Natural killer cell (primary cell): ENCODE data around the gene SLC7A7. TPM values are rescaled to one million over a fixed set of nuclear protein-coding genes. Genes with fewer than 3 reads are reported as not detected.

Experiments
- ATAC-seq, 3 donors: fragments of 150-1000 bp in 2 of 3; fragments of 200-7000 bp in 1 of 3; cut with Tn5 transposase; 1 replicate in 1 of 3; 2 replicates in 2 of 3; pipeline ENCODE4 v1.10.0; 2021; ENCODE audit warnings: mild to moderate bottlenecking in 2 of 3, moderate library complexity in 2 of 3
- DNase-seq, 2 donors: peaks; one replicate each; pipeline versions ENCODE4 v3.0.0 to v3.0.0-alpha.2; 2013 to 2021; ENCODE audit warnings: mixed read lengths in 1 of 2
- H3K27ac ChIP-seq: one replicate; pipeline ENCODE4 v1.5.1; 2013; ENCODE audit warnings: mild to moderate bottlenecking, low read length
- H3K27me3 ChIP-seq: one replicate; pipeline ENCODE4 v1.6.1; 2013; ENCODE audit warnings: low read length; ENCODE audit not compliant: control insufficient read depth, insufficient read depth
- H3K36me3 ChIP-seq: one replicate; pipeline ENCODE4 v1.6.1; 2013; ENCODE audit warnings: low read length; ENCODE audit not compliant: control insufficient read depth, insufficient read depth
- H3K4me1 ChIP-seq: one replicate; pipeline ENCODE4 v1.6.1; 2013; ENCODE audit warnings: low read length; ENCODE audit not compliant: control insufficient read depth, insufficient read depth
- H3K4me3 ChIP-seq: one replicate; pipeline ENCODE4 v1.5.1; 2013; ENCODE audit warnings: low read length
- H3K9me3 ChIP-seq: one replicate; pipeline ENCODE4 v1.6.1; 2013; ENCODE audit warnings: low read length; ENCODE audit not compliant: control insufficient read depth, insufficient read depth
- H3K27ac Mint-ChIP-seq, 2 donors: one replicate each; pipeline ENCODE4 v1.8.0; 2022; ENCODE audit warnings: mild to moderate bottlenecking in 2 of 2, mixed read lengths in 2 of 2, moderate library complexity in 1 of 2
- H3K27me3 Mint-ChIP-seq, 2 donors: one replicate each; pipeline ENCODE4 v1.8.0; 2022; ENCODE audit warnings: low read depth in 2 of 2, mixed read lengths in 2 of 2
- H3K36me3 Mint-ChIP-seq: one replicate; pipeline ENCODE4 v1.8.0; 2022; ENCODE audit warnings: mixed read lengths
- H3K4me1 Mint-ChIP-seq, 2 donors: one replicate each; pipeline ENCODE4 v1.8.0; 2022; ENCODE audit warnings: mixed read lengths in 2 of 2
- H3K4me3 Mint-ChIP-seq: one replicate; pipeline ENCODE4 v1.8.0; 2022; ENCODE audit warnings: mild to moderate bottlenecking, moderate library complexity, mixed read lengths
- H3K9me3 Mint-ChIP-seq, 2 donors: one replicate each; pipeline ENCODE4 v1.8.0; 2022; ENCODE audit warnings: mixed read lengths in 2 of 2
- WGBS: methylation state at CpG from one replicate; pipeline ENCODE4 v1.1.7; 2013; ENCODE audit warnings: missing lambda C conversion rate; ENCODE audit not compliant: insufficient coverage; 5-methylcytosine and 5-hydroxymethylcytosine counted together
- intact Hi-C: fragments of 100-400 bp; cut with micrococcal nuclease; formaldehyde crosslinking; loops from one replicate; pipeline ENCODE4 v1.14.2; 2022
- total RNA-seq, 4 donors: library from RNA; stranded (reverse); fragments of 120-200 nt in 1 of 4; gene quantifications; one replicate each; pipeline versions ENCODE4 v1.2.3 to v1.2.4, GENCODE V29; 2013 to 2022
- TF ChIP-seq, protein P1 (sequence below): fragments of 200-600 bp; IDR thresholded peaks from one replicate; pipeline ENCODE4 v1.8.0; 2022; ENCODE audit warnings: antibody characterized with exemption

The SLC7A7 gene
- total RNA-seq, 3 donors from 2014 or later (not counting 1 experiment from before 2014, with no cell fraction given) = 4.3 to 16.8 (median 9.6) TPM

- DNase-seq (peak in 1 of 2 donors; percentile 17), ATAC-seq (no peak)
- Histone ChIP-seq H3K36me3 (no peaks in the 10 kb centered on the region), H3K27me3 (no peaks in the 10 kb centered on the region), H3K4me1 (no peaks in the 10 kb centered on the region), H3K9me3 (no peaks in the 10 kb centered on the region), H3K27ac (no peak overlapping the region), H3K4me3 (no peak overlapping the region)
- Mint-ChIP-seq H3K27me3 (peaks cover 20 to 22% of the 10 kb centered on the region in 2 donors), H3K27ac (no peak overlapping the region), H3K4me1 (peaks cover 0 to 6% of the 10 kb centered on the region in 2 donors), H3K9me3 (no peaks in the 10 kb centered on the region), H3K4me3 (no peak overlapping the region), H3K36me3 (no peaks in the 10 kb centered on the region)
- TF ChIP-seq, protein P1, sequence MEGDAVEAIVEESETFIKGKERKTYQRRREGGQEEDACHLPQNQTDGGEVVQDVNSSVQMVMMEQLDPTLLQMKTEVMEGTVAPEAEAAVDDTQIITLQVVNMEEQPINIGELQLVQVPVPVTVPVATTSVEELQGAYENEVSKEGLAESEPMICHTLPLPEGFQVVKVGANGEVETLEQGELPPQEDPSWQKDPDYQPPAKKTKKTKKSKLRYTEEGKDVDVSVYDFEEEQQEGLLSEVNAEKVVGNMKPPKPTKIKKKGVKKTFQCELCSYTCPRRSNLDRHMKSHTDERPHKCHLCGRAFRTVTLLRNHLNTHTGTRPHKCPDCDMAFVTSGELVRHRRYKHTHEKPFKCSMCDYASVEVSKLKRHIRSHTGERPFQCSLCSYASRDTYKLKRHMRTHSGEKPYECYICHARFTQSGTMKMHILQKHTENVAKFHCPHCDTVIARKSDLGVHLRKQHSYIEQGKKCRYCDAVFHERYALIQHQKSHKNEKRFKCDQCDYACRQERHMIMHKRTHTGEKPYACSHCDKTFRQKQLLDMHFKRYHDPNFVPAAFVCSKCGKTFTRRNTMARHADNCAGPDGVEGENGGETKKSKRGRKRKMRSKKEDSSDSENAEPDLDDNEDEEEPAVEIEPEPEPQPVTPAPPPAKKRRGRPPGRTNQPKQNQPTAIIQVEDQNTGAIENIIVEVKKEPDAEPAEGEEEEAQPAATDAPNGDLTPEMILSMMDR = no peak
- intact Hi-C loops = no loop called here
- 17% methylated on average over 4 of the region's 4 CpGs for WGBS
These were observed 66.6 kb downstream of the SLC7A7 start for GRCh38 chr14:22748631-22749068.

DNA sequence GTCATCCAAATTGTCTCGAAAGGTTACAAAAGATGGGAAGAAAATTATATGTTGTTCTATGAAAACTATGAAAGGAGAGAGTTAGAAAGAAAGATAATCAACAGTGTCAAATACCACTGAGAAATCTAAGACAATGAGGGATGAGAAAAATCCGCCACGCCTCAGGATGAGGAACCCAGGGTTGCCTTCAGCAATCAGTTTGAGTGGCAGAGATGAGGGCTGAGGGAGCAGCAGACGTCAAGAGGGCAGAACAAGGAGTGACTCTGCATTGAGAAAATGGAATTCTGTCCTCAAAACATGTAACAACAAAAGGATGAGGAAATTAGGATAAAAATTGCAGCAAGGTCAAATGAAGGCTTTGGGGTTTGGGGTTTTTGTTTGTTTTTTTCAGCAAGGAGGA lies 67.0 kb downstream of the SLC7A7 start:
- Histone ChIP-seq H3K27me3 (no peaks in the 10 kb centered on the region), H3K4me1 (no peaks in the 10 kb centered on the region), H3K9me3 (no peaks in the 10 kb centered on the region), H3K4me3 (no peak overlapping the region), H3K27ac (no peak overlapping the region), H3K36me3 (no peaks in the 10 kb centered on the region)
- DNase-seq (no peak), ATAC-seq (no peak)
- Mint-ChIP-seq H3K4me3 (no peak overlapping the region), H3K36me3 (no peaks in the 10 kb centered on the region), H3K27me3 (peaks cover 20 to 21% of the 10 kb centered on the region in 2 donors), H3K27ac (no peak overlapping the region), H3K9me3 (no peaks in the 10 kb centered on the region), H3K4me1 (peaks cover 0 to 6% of the 10 kb centered on the region in 2 donors)
- intact Hi-C loops = no loop called here
- WGBS = 64% methylated on average over 4 of the region's 4 CpGs
- TF ChIP-seq, protein P1 = no peak

DNA sequence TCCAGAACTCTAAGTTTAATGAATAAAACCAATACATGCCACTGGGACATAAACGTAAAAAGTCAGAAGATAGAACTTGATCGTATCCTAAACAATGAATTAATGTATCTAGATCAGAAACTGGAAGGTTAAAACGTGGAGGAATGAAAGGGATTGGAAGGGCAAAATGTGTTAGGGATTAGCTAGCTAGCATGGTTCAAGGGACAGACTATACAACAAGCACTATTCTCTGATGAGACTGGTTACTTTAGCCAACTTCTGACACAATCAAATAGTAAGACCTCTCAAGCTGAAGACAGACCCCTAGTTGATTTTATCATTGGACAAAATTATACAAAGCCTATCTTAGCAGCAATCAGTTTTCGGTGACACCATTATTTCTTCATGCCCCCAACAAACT lies 67.5 kb downstream of the SLC7A7 start:
- Histone ChIP-seq H3K4me3 (no peak overlapping the region), H3K27ac (no peak overlapping the region), H3K36me3 (no peaks in the 10 kb centered on the region), H3K27me3 (no peaks in the 10 kb centered on the region), H3K9me3 (no peaks in the 10 kb centered on the region), H3K4me1 (no peaks in the 10 kb centered on the region)
- no peak overlapping the region for H3K27ac Mint-ChIP-seq
- ATAC-seq (no peak), DNase-seq (no peak)
- H3K9me3 Mint-ChIP-seq = no peaks in the 10 kb centered on the region
- peaks cover 18 to 20% of the 10 kb centered on the region in 2 donors for H3K27me3 Mint-ChIP-seq
- TF ChIP-seq, protein P1 = no peak
- H3K36me3 Mint-ChIP-seq = no peaks in the 10 kb centered on the region
- H3K4me3 Mint-ChIP-seq = no peak overlapping the region
- intact Hi-C loops = no loop called here
- WGBS = 82% methylated on average over 3 of the region's 4 CpGs
- peaks cover 0 to 6% of the 10 kb centered on the region in 2 donors for H3K4me1 Mint-ChIP-seq

GRCh38 chr14:22740020-22740419 lies 75.2 kb downstream of the SLC7A7 start:
- Histone ChIP-seq H3K27me3 (no peaks in the 10 kb centered on the region), H3K9me3 (no peaks in the 10 kb centered on the region), H3K4me3 (no peak overlapping the region), H3K36me3 (no peaks in the 10 kb centered on the region), H3K4me1 (no peaks in the 10 kb centered on the region), H3K27ac (no peak overlapping the region)
- H3K27ac Mint-ChIP-seq = no peak overlapping the region
- H3K9me3 Mint-ChIP-seq = no peaks in the 10 kb centered on the region
- DNase-seq (no peak), ATAC-seq (no peak)
- H3K27me3 Mint-ChIP-seq = peaks cover 5 to 14% of the 10 kb centered on the region in 2 donors
- no peak overlapping the region for H3K4me3 Mint-ChIP-seq
- TF ChIP-seq, protein P1 = no peak
- intact Hi-C loops = no loop called here
- 100% methylated on average over 1 of the region's 3 CpGs for WGBS
- H3K4me1 Mint-ChIP-seq = no peaks in the 10 kb centered on the region
- no peaks in the 10 kb centered on the region for H3K36me3 Mint-ChIP-seq
